Stimulated activated CD4-positive, alpha-beta T cell treated with anti-CD3 and anti-CD28 coated beads, TNF-alpha, amount 100 ng/mL, for 1 hour (primary cell): ENCODE results near the gene TPPP.

Source experiments
- DNase-seq, 3 donors: peaks; one replicate each; pipeline ENCODE4 v3.0.0-alpha.2; 2020; ENCODE audit warnings: low read depth in 3 of 3, low spot score in 1 of 3

Gene TPPP

DNA sequence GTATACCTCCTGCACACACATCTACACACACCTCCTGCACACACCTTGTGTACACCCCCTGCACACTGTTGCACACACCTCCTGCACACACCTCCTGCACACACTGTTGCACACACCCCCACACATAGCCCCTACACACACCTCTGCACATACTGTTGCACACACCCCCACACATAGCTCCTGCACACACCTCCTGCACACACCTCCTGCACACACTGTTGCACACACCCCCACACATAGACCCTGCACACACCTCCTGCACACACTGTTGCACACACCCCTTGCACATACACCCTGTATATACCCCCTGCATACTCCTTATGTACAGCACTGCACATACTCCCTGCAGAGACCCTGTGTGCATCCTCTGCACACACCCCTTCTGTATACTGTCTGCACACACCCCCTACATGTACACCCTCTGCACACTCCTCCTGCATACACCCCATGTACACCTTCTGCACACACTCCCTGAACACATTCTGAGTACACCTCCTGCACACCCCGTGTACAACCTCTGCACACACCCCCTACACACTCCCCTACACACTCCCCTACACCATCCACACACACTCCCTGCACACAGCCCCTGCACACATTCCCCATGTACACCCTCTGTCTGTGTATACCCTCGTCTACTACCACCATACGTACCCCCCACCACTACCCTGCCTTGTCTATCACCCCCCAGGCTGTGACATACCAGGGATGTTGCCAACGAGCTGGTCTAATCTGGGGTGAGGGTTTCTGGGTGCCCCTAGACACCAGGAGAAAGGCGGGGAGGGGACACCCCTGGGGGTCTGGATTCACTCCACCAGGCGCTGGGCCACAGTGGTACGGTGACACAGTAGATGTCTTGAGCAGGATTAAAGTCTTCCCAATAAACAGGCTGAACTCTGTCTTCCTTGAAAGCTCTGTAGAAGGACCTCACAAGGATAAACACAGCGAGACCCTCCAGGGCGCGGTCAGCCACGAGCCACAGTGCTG, 82.1 kb downstream of the TPPP start:
- no peak for DNase-seq

DNA sequence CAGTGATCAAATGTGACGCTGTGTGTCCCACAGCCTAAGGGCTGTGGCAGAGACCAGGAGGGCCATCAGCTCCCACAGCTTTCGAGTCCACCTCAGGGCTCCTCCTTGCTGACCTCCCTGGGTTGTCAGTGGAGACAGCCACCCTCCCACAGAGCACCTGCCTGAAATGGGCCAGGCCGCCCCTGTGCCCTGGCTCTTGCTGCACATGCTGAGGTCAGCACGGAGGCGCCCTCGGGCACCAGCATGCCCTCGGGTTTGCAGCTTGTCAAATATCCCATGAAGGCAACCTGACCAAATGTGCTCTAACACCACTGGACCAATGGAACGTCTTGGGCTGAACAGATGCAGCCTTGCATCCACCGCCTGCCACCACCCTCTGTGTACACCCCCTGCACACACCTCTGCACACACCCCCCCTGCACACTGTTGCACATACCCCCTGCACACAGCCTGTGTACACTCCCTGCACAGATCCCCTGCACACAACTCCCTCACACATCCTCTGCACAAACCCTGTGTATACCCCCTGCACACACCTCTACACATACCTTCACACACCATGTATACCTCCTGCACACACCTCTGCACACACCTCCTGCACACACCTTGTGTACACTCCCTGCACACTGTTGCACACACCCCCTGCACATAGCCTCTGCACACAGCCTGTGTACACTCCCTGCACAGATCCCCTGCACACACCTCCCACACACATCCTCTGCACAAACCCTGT, 83.0 kb downstream of the TPPP start:
- no peak for DNase-seq
